DND-41 (cell line): Measurements from ENCODE around the gene DPP3.

ENCODE experiments used
- ATAC-seq: fragments of 200-7000 bp; cut with Tn5 transposase; 3 replicates; pipeline ENCODE4 v1.9.1; 2021; ENCODE audit warnings: low read depth; ENCODE audit not compliant: insufficient read depth
- DNase-seq: peaks from one replicate; pipeline ENCODE4 v3.0.0-alpha.2; 2020
- H2AFZ ChIP-seq: 2 replicates; pipeline ENCODE4 v1.6.0; 2012; ENCODE audit warnings: low read depth, low read length
- H3K27ac ChIP-seq: 2 replicates; pipeline ENCODE4 v1.5.1; 2012; ENCODE audit warnings: low read length, inconsistent platforms
- H3K27me3 ChIP-seq: fragments of 200-600 bp; sonication (generic); 2 replicates; pipeline ENCODE4 v1.6.0; 2012; ENCODE audit warnings: low read length, mild to moderate bottlenecking, inconsistent platforms; ENCODE audit not compliant: insufficient read depth, poor library complexity
- H3K36me3 ChIP-seq: 2 replicates; pipeline ENCODE4 v1.5.1; 2012; ENCODE audit warnings: low read length, inconsistent platforms; ENCODE audit not compliant: insufficient read depth
- H3K4me1 ChIP-seq: 2 replicates; pipeline ENCODE4 v1.5.1; 2012; ENCODE audit warnings: mild to moderate bottlenecking, low read length; ENCODE audit not compliant: insufficient read depth
- H3K4me2 ChIP-seq: 2 replicates; pipeline ENCODE4 v1.6.0; 2012; ENCODE audit warnings: mild to moderate bottlenecking, moderate library complexity, low read length, inconsistent platforms; ENCODE audit not compliant: insufficient read depth
- H3K4me3 ChIP-seq, 2 experiments: fragments of 200-600 bp in 1 of 2; shearing (Covaris generic) in 1 of 2; 2 replicates each; pipeline ENCODE4 v1.5.1; 2012 to 2016; ENCODE audit warnings: inconsistent platforms in 2 of 2, low read length in 2 of 2, mild to moderate bottlenecking in 2 of 2, low read depth in 1 of 2, moderate library complexity in 1 of 2
- H3K79me2 ChIP-seq: 2 replicates; pipeline ENCODE4 v1.6.0; 2012; ENCODE audit warnings: low read length, inconsistent platforms; ENCODE audit not compliant: insufficient read depth
- H3K9ac ChIP-seq: 2 replicates; pipeline ENCODE4 v1.6.0; 2012; ENCODE audit warnings: low read depth, mild to moderate bottlenecking, inconsistent platforms, low read length, moderate library complexity
- H3K9me3 ChIP-seq: 2 replicates; pipeline ENCODE4 v1.5.1; 2012; ENCODE audit warnings: low read length, moderate library complexity, mild to moderate bottlenecking, inconsistent platforms; ENCODE audit not compliant: insufficient read depth, severe bottlenecking
- H4K20me1 ChIP-seq: 2 replicates; pipeline ENCODE4 v1.6.0; 2012; ENCODE audit warnings: low read length; ENCODE audit not compliant: insufficient read depth
- CTCF ChIP-seq: IDR thresholded peaks from 2 replicates; pipeline ENCODE4 v1.5.1; 2012; ENCODE audit warnings: borderline replicate concordance, low read length, moderate library complexity, mild to moderate bottlenecking; ENCODE audit not compliant: poor library complexity, severe bottlenecking; ENCODE audit errors: extremely low read depth
- EZH2 ChIP-seq: IDR thresholded peaks from 3 replicates; pipeline ENCODE4 v1.6.1; 2012; ENCODE audit warnings: borderline replicate concordance, low read depth, mild to moderate bottlenecking, moderate library complexity, low read length, inconsistent platforms; ENCODE audit not compliant: severe bottlenecking

DPP3 gene

GRCh38 chr11:66557733-66558326 lies 77.6 kb downstream of the DPP3 start:
- H3K27me3 ChIP-seq, result no peaks in the 10 kb centered on the region
- no peaks in the 10 kb centered on the region for H3K4me1 ChIP-seq

More at GRCh38 chr11:66557733-66558326, 77.6 kb downstream of the DPP3 start:
- ATAC-seq (no peak), DNase-seq (no peak)
- no peaks in the 10 kb centered on the region for H3K9me3 ChIP-seq
- no peak for TF ChIP-seq CTCF
- no peak for TF ChIP-seq EZH2
- H3K4me2 ChIP-seq, result no peak overlapping the region
- no peak overlapping the region for H3K9ac ChIP-seq
- no peaks in the 10 kb centered on the region for H3K79me2 ChIP-seq
- H3K4me3 ChIP-seq, result no peak overlapping the region
- 0 out of 2 replicates have a peak, but pooled peaks cover 3% of the 10 kb centered on the region for H4K20me1 ChIP-seq
- H3K36me3 ChIP-seq, result no peaks in the 10 kb centered on the region
- no peak overlapping the region for H2AFZ ChIP-seq
- H3K27ac ChIP-seq, result no peak overlapping the region
